Measurements from ENCODE around the gene SLX4.

Gene SLX4

DNA sequence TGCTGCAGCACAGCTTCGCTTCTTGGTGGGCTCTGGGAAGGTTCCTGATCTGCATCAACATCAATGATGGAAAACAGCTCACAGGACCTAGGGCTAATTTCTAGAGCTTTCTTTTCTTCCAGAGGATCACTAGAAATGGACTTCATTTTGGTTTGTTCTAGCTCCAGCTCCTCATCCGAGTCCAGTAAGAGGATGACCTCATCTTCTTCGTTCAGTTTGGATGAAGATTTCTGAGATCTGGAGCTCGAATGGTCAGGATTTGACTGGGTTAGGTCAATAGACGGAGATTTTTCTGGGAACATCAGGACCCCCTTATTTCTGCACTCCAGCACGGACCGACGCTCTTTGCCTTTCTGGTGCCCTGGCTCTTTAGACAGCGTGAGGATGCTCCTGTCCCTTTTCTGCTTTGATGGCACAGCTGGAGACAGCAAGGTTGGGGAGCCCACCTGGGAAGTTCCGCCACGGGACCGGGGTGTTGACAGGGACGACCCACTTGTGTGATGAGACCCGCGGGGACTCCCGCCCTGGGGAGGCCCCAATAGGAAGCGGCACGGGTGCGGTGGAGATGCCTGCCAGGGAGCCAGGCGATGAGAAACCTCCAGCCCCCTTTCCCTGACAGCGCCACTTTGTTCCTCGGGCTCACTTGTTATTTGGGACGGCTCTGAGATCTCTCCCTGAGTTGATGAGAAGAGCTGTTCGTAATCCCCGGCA, 21.3 kb downstream of the SLX4 start:
- H3K27me3 ChIP-seq (replicated peaks; ENCODE audit: control insufficient read depth, insufficient read depth, low read length) = no peaks in the 10 kb centered on the region
- no peak overlapping the region for H3K4me3 ChIP-seq (replicated peaks; ENCODE audit: low read depth, low read length)
- H3K36me3 ChIP-seq (ENCODE audit: control insufficient read depth, insufficient read depth, low read length) = peaks cover 13% of the 10 kb centered on the region
- no peak for DNase-seq (ENCODE audit: extremely low read depth, insufficient read length)
- TF ChIP-seq, protein P1, sequence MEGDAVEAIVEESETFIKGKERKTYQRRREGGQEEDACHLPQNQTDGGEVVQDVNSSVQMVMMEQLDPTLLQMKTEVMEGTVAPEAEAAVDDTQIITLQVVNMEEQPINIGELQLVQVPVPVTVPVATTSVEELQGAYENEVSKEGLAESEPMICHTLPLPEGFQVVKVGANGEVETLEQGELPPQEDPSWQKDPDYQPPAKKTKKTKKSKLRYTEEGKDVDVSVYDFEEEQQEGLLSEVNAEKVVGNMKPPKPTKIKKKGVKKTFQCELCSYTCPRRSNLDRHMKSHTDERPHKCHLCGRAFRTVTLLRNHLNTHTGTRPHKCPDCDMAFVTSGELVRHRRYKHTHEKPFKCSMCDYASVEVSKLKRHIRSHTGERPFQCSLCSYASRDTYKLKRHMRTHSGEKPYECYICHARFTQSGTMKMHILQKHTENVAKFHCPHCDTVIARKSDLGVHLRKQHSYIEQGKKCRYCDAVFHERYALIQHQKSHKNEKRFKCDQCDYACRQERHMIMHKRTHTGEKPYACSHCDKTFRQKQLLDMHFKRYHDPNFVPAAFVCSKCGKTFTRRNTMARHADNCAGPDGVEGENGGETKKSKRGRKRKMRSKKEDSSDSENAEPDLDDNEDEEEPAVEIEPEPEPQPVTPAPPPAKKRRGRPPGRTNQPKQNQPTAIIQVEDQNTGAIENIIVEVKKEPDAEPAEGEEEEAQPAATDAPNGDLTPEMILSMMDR (IDR thresholded peaks at IDR 0.05; ENCODE audit: insufficient read depth, low read length, poor library complexity, severe bottlenecking) = no peak

DNA sequence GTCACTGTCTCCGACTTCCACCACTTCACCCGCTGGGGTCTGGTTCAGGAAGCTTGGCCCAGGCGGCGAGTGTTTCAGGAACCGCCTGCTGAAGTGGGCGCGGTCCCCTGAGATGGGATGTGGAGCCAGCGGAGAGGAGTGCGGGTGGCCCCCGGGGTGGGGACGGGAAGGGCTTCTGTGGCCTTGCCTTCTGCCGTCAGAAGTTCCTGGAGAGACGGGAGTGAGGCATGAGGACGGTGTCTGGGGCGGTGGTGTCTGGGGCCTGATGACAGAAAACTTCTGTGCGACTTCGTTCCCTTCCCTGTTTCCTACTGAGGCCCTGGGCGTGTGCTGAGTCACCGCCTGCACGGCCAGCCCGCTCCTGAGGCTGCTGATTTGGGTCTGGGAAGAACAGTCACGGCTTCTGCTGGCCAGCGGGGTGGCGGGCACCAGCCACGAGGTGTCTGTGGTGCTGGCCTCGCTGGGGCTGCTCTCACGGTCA, 21.9 kb downstream of the SLX4 start:
- DNase-seq (ENCODE audit: extremely low read depth, insufficient read length) = no peak
- TF ChIP-seq, protein P1 (IDR thresholded peaks at IDR 0.05; ENCODE audit: insufficient read depth, low read length, poor library complexity, severe bottlenecking) = no peak
- no peaks in the 10 kb centered on the region for H3K27me3 ChIP-seq (replicated peaks; ENCODE audit: control insufficient read depth, insufficient read depth, low read length)
- H3K36me3 ChIP-seq (ENCODE audit: control insufficient read depth, insufficient read depth, low read length) = peaks cover 11% of the 10 kb centered on the region
- no peak overlapping the region for H3K4me3 ChIP-seq (replicated peaks; ENCODE audit: low read depth, low read length)

DNA sequence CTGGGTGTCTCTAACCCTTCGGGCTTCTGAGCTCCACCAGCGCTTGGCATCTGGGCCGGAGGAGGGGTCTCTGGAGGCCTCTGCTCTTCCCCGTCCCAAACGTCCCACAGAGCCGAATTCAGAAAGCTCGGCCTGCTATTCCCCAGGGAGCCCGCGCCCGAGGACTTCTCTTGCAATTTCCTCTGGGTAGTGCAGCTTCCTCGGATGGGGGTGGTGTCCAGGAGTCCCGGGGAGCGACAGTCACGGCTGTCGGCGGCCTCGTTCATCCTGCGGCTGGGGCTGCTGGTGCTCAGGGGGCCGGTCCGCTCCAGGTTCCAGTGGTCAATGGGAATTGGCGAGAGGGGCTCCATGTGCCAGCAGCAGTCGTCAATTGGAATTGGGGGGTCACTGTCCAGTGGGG, 22.4 kb downstream of the SLX4 start:
- peaks cover 13% of the 10 kb centered on the region for H3K36me3 ChIP-seq (ENCODE audit: control insufficient read depth, insufficient read depth, low read length)
- no peaks in the 10 kb centered on the region for H3K27me3 ChIP-seq (replicated peaks; ENCODE audit: control insufficient read depth, insufficient read depth, low read length)
- no peak overlapping the region for H3K4me3 ChIP-seq (replicated peaks; ENCODE audit: low read depth, low read length)
- TF ChIP-seq, protein P1 (IDR thresholded peaks at IDR 0.05; ENCODE audit: insufficient read depth, low read length, poor library complexity, severe bottlenecking) = no peak
- no peak for DNase-seq (ENCODE audit: extremely low read depth, insufficient read length)

DNA sequence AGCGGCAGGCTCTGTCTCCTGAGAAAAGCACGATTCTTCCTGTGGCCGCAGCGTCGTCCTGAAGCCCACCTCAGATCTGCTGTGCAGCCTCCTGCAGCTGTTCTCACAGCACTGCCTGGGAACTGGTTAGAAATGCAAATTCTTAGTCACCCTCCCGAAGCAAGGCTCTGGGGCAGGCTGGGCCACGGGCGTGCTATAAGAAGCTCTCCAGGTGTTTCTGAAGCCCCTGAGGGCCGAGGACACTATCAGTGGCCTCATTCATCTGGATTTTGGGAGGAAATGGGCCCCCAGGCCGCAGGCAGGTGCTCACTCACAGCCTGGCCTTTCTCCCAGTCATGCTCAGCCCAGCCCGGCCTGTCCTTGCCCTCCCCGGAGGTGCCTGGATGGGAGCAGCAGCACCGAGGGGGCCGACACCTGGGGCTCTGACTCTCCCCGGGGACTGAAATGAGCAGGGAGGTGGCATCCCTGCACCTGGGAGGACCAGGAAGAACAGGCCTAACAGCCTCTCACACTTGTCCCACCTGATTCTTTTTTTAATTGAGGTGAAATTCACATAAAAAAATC, 23.8 kb downstream of the SLX4 start:
- Histone ChIP-seq H3K4me3 (replicated peaks; ENCODE audit: low read depth, low read length) (no peak overlapping the region), H3K36me3 (ENCODE audit: control insufficient read depth, insufficient read depth, low read length) (peaks cover 20% of the 10 kb centered on the region), H3K27me3 (replicated peaks; ENCODE audit: control insufficient read depth, insufficient read depth, low read length) (no peaks in the 10 kb centered on the region)
- no peak for DNase-seq (ENCODE audit: extremely low read depth, insufficient read length)
- TF ChIP-seq, protein P1 (IDR thresholded peaks at IDR 0.05; ENCODE audit: insufficient read depth, low read length, poor library complexity, severe bottlenecking) = no peak

DNA sequence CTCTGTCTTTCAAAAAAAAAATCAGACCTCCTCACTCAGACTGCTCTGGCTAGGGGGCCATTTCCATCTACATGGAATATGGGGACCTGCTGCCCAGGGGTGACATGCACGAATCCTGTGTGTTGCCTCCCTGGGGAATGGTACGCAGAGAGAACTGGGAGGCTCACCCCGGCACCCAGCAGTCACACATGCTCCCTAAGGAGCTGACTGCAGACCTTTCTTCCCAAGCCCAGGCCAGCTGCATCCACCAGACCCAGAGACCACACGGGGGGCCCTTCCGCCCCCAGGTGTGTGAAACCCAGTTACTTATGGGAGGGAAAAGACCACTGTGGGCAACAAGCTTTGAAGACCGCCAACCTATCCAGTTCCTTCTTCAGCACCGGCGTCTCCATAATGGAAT, 27.0 kb downstream of the SLX4 start:
- Histone ChIP-seq H3K36me3 (ENCODE audit: control insufficient read depth, insufficient read depth, low read length) (peaks cover 15% of the 10 kb centered on the region), H3K4me3 (replicated peaks; ENCODE audit: low read depth, low read length) (no peak overlapping the region), H3K27me3 (replicated peaks; ENCODE audit: control insufficient read depth, insufficient read depth, low read length) (no peaks in the 10 kb centered on the region)
- DNase-seq (ENCODE audit: extremely low read depth, insufficient read length) = no peak
- TF ChIP-seq, protein P1 (IDR thresholded peaks at IDR 0.05; ENCODE audit: insufficient read depth, low read length, poor library complexity, severe bottlenecking) = no peak

All from GM06990 (cell line).